IMR-90 (cell line): ENCODE measurements around the gene SLC39A11. TPM values are rescaled to one million over a fixed set of nuclear protein-coding genes. Genes with fewer than 3 reads are reported as not detected.

ENCODE experiments used
- ATAC-seq: fragments of 200-7000 bp; cut with Tn5 transposase; 2 replicates; pipeline ENCODE4 v1.9.1; 2020; ENCODE audit warnings: low read depth, mild to moderate bottlenecking, moderate library complexity
- BruUV-seq: library from RNA; stranded (reverse); fragments of 400-500 nt; replicated peaks from 2 replicates; lab custom pipeline; 2021; lab: Mats Ljungman, UMichigan
- CTCF ChIA-PET: fragments of 300-600 bp; formaldehyde crosslinking; extraction: SDS; loops from one replicate; lab custom pipeline; 2021; ENCODE audit warnings: antibody characterized with exemption; lab: Yijun Ruan, JAX
- POLR2A ChIA-PET: fragments of 300-600 bp; sonication (Branson Sonifier 250); formaldehyde crosslinking; loops from one replicate; lab custom pipeline; 2022; ENCODE audit warnings: antibody characterized with exemption; ENCODE audit not compliant: unreplicated experiment; lab: Charles Lee
- DNase-seq: peaks from one replicate; pipeline ENCODE4 v3.0.0; 2013
- H2AFZ ChIP-seq: replicated peaks from 2 replicates; pipeline ENCODE3; 2013; ENCODE audit warnings: low read length, mild to moderate bottlenecking; ENCODE audit not compliant: poor library complexity
- H2AK5ac ChIP-seq: 2 replicates; pipeline ENCODE4 v1.6.1; 2013; ENCODE audit warnings: low read depth, low read length, inconsistent platforms
- H2AK9ac ChIP-seq: replicated peaks from 2 replicates; pipeline ENCODE3; 2013; ENCODE audit warnings: mild to moderate bottlenecking, low read depth, low read length, moderate library complexity; ENCODE audit not compliant: poor library complexity
- H2BK120ac ChIP-seq: 2 replicates; pipeline ENCODE4 v1.6.1; 2013; ENCODE audit warnings: low read depth, low read length, inconsistent platforms
- H2BK15ac ChIP-seq: 3 replicates; pipeline ENCODE4 v1.6.1; 2013; ENCODE audit warnings: low read depth, low read length, inconsistent platforms
- H2BK20ac ChIP-seq: 2 replicates; pipeline ENCODE4 v1.6.1; 2013; ENCODE audit warnings: low read depth, mild to moderate bottlenecking, inconsistent platforms, low read length, moderate library complexity
- H2BK5ac ChIP-seq: 2 replicates; pipeline ENCODE4 v1.6.1; 2013; ENCODE audit warnings: mild to moderate bottlenecking, low read depth, low read length, inconsistent platforms; ENCODE audit not compliant: poor library complexity, severe bottlenecking
- H3K14ac ChIP-seq: replicated peaks from 2 replicates; pipeline ENCODE4 v1.6.1; 2013; ENCODE audit warnings: low read depth, low read length, inconsistent platforms
- H3K18ac ChIP-seq: 2 replicates; pipeline ENCODE4 v1.6.1; 2013; ENCODE audit warnings: low read depth, low read length, control low read depth
- H3K23ac ChIP-seq: 2 replicates; pipeline ENCODE4 v1.6.1; 2013; ENCODE audit warnings: low read depth, low read length, inconsistent platforms
- H3K27ac ChIP-seq: 2 replicates; pipeline ENCODE4 v1.5.1; 2013; ENCODE audit warnings: mild to moderate bottlenecking, control low read depth, low read length; ENCODE audit not compliant: insufficient read depth
- H3K27me3 ChIP-seq: 2 replicates; pipeline ENCODE4 v1.6.1; 2013; ENCODE audit warnings: low read length; ENCODE audit not compliant: control insufficient read depth, insufficient read depth
- H3K36me3 ChIP-seq: 2 replicates; pipeline ENCODE4 v1.6.1; 2013; ENCODE audit warnings: low read length, mixed read lengths; ENCODE audit not compliant: control insufficient read depth, insufficient read depth
- H3K4ac ChIP-seq: 2 replicates; pipeline ENCODE4 v1.6.1; 2013; ENCODE audit warnings: low read depth, low read length, inconsistent platforms
- H3K4me1 ChIP-seq: 2 replicates; pipeline ENCODE4 v1.6.1; 2013; ENCODE audit warnings: low read length, mixed read lengths; ENCODE audit not compliant: control insufficient read depth, insufficient read depth
- H3K4me2 ChIP-seq: 2 replicates; pipeline ENCODE4 v1.6.1; 2013; ENCODE audit warnings: low read depth, mild to moderate bottlenecking, control low read depth, low read length, moderate library complexity
- H3K4me3 ChIP-seq: 2 replicates; pipeline ENCODE4 v1.5.1; 2013; ENCODE audit warnings: low read depth, mild to moderate bottlenecking, control low read depth, low read length, moderate library complexity; ENCODE audit not compliant: insufficient read depth
- H3K56ac ChIP-seq: 2 replicates; pipeline ENCODE4 v1.6.1; 2013; ENCODE audit warnings: low read length, inconsistent platforms; ENCODE audit not compliant: insufficient read depth; ENCODE audit errors: extremely low read depth
- H3K79me1 ChIP-seq, 2 experiments: 2 replicates each; pipeline ENCODE4 v1.6.1; 2013; ENCODE audit warnings: low read length in 2 of 2, inconsistent platforms in 1 of 2, low read depth in 1 of 2
- H3K9ac ChIP-seq: 2 replicates; pipeline ENCODE4 v1.6.1; 2013; ENCODE audit warnings: low read depth, low read length, control low read depth
- H3K9me1 ChIP-seq: 2 replicates; pipeline ENCODE4 v1.6.1; 2013; ENCODE audit warnings: low read length, inconsistent platforms; ENCODE audit not compliant: insufficient read depth
- H3K9me3 ChIP-seq: 2 replicates; pipeline ENCODE4 v1.6.1; 2013; ENCODE audit warnings: low read length; ENCODE audit not compliant: control insufficient read depth, insufficient read depth
- H4K20me1 ChIP-seq: 2 replicates; pipeline ENCODE4 v1.6.1; 2013; ENCODE audit warnings: low read length, inconsistent platforms; ENCODE audit not compliant: insufficient read depth
- H4K5ac ChIP-seq: 2 replicates; pipeline ENCODE4 v1.6.1; 2013; ENCODE audit warnings: mild to moderate bottlenecking, low read depth, low read length, control low read depth
- H4K8ac ChIP-seq, 2 experiments: 2 replicates each; pipeline ENCODE4 v1.6.1; 2013; ENCODE audit warnings: low read depth in 2 of 2, low read length in 2 of 2, control low read depth in 1 of 2, inconsistent platforms in 1 of 2
- H4K91ac ChIP-seq: 2 replicates; pipeline ENCODE4 v1.6.1; 2013; ENCODE audit warnings: low read depth, low read length, inconsistent platforms; ENCODE audit not compliant: insufficient read depth
- NFE2L2 ChIP-seq: fragments of 150-350 bp; IDR thresholded peaks from 2 replicates; pipeline ENCODE4 v1.6.1; 2016; ENCODE audit warnings: low read depth, mild to moderate bottlenecking, low read length
- WGBS, 2 experiments: methylation state at CpG; one replicate each; pipeline versions ENCODE4 v1.1.5 to v1.1.7; 2013; ENCODE audit warnings: missing lambda C conversion rate in 2 of 2; ENCODE audit not compliant: insufficient read length in 1 of 2; ENCODE audit errors: extremely low coverage in 2 of 2; 5-methylcytosine and 5-hydroxymethylcytosine counted together
- dilution Hi-C: fragments of 300-500 bp; cut with HindIII; formaldehyde crosslinking; loops from one replicate; pipeline ENCODE4 v1.14.3; 2018; ENCODE audit warnings: low sequenced_read_pairs; ENCODE audit not compliant: unreplicated experiment
- in situ Hi-C: fragments of 300-500 bp; cut with MboI; formaldehyde crosslinking; loops from 3 replicates; pipeline ENCODE4 v1.14.3; 2019; ENCODE audit warnings: low sequenced_read_pairs, inconsistent platforms, mixed read lengths
- intact Hi-C: fragments of 100-400 bp; cut with micrococcal nuclease; formaldehyde crosslinking; loops from 2 replicates; pipeline ENCODE4 v1.10.0; 2022
- polyA plus RNA-seq, 3 experiments: library from polyadenylated mRNA; depleted of rRNA; stranded (reverse); fragments of >200 nt; gene quantifications; 2 replicates each; pipeline ENCODE4 v1.2.3, GENCODE V29; 2012; ENCODE audit warnings: low replicate concordance in 1 of 3
- total RNA-seq: library from RNA; depleted of rRNA; stranded (reverse); fragments of >200 nt; gene quantifications from 2 replicates; pipeline ENCODE4 v1.2.3, GENCODE V29; 2012

The SLC39A11 gene
- total and polyA plus RNA-seq, 2 of the 4 experiments (the other 2 are of a cell fraction) = 8.8 to 14.3 TPM

DNA sequence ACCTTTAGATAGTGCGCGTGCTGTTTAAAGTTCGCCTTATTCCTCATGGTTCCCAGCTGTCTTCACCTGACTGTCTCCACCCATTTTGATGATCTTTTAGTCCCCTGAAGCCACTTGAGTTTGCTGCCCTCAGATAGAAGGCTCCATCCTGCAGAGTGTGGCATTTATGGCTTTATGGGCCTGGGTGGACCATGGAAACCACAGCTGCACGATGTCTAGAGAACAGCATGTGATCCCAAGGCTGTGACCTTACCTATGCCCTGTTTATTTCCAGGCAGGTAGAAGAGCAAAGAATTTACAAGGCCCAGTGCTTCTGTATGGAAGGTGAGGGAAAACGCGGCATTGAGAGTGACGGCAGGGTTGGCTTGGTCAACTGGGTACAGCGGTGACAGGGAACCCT, 356.9 kb downstream of the SLC39A11 start:
- no peak overlapping the region for H4K91ac ChIP-seq
- no peaks in the 10 kb centered on the region for H3K27me3 ChIP-seq
- H2BK15ac ChIP-seq = no peak overlapping the region
- H2AK5ac ChIP-seq = no peak overlapping the region
- no peak overlapping the region for H3K18ac ChIP-seq
- 100% methylated on average over 4 of the region's 8 CpGs; no CpG with 5 or more reads in 1 of the 2 experiments for WGBS, 2 experiments
- no peak overlapping the region for H4K5ac ChIP-seq
- ATAC-seq (no peak), DNase-seq (no peak)
- no peak overlapping the region for H3K9ac ChIP-seq
- H3K23ac ChIP-seq = no peak overlapping the region
- H2AFZ ChIP-seq = no peak overlapping the region
- intact Hi-C loops (no loop called here), in situ Hi-C loops (no loop called here), dilution Hi-C loops (no loop called here)
- no peak overlapping the region for H3K14ac ChIP-seq
- H3K56ac ChIP-seq = no peak overlapping the region
- no peak overlapping the region for H2BK120ac ChIP-seq
- no TSS peak for BruUV-seq
- no peaks in the 10 kb centered on the region for H3K79me1 ChIP-seq
- H3K4me1 ChIP-seq = peaks cover 2% of the 10 kb centered on the region; the same call in 1 of the 2 replicates
- no peak overlapping the region for H3K4ac ChIP-seq
- H4K8ac ChIP-seq = no peak overlapping the region
- TF ChIP-seq NFE2L2 = no peak
- no peaks in the 10 kb centered on the region for H4K20me1 ChIP-seq
- CTCF ChIA-PET = interaction anchor here (0.6 kb wide), 1 partner anchor 287 kb away, joined by 3 read pairs; no protein-coding TSS in a partner anchor
- no peak overlapping the region for H2BK20ac ChIP-seq
- no peak overlapping the region for H3K4me2 ChIP-seq
- H3K9me1 ChIP-seq = 0 out of 2 replicates have a peak, but pooled peaks cover 3% of the 10 kb centered on the region
- no peak overlapping the region for H2BK5ac ChIP-seq
- no peak overlapping the region for H3K4me3 ChIP-seq
- H3K9me3 ChIP-seq = no peaks in the 10 kb centered on the region
- H3K36me3 ChIP-seq = no peaks in the 10 kb centered on the region; the same call in 1 of the 2 replicates
- no peak overlapping the region for H2AK9ac ChIP-seq
- POLR2A ChIA-PET = no interaction called here
- H3K27ac ChIP-seq = no peak overlapping the region
